HPDE6-E6E7 (cell line): Measurements from ENCODE around the gene TBX3.

Experiments
- DNase-seq: peaks from one replicate; pipeline ENCODE4 v3.0.0; 2011; ENCODE audit warnings: missing footprints; ENCODE audit errors: extremely low spot score

TBX3 gene

DNA sequence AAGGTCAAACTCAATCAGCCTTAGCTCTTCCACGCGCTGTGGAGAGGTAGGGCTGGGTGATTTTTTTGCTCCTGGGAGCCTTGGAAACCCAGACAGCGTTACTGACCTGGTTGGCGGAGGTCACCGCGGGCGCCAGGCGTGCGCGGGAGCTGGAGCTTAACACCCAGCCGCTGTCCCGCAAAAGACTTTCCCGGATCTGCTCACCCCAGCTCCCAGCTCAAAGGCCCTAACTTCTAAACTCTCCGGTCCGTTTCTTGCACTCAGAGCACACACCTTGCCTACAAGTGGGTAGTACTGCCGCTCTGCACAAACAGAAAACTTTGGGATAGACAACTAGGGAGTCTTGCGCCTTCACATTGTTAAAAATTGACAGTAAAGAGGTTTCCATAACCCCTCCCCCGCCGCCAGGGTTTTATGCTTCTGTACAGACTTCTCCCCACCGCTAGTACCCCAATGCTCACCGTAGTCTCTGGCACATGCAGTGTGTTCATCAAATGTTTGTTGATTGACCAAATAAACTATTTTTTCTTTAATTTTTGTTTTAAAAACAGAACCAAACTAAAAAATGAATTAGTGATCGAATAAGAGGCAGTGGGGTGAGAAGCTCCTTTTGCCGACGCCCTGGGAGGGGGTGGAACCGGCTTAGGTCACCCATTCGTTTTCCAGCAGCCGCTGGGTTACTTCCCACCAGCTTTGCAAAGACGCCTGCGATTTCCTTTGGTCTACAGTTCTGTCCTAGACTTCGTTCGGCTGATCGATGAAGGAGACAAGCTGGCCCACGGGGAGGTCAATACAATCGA, 12.7 kb upstream of the TBX3 start:
- DNase-seq = no peak

DNA sequence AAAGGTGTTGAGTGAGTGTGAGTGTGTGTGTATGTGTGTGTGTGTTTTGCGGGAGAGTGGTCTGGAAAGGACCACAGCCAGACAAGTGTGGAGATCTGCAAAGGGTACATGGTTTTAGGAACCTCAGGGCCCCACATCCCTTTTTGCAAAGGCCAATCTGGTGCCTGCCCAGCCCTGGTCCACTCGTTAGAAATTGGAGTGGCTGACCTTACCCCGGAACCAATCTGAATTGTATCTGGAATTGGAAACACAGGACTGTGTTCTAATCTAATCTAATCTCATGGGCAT, 11.3 kb upstream of the TBX3 start:
- DNase-seq = no peak

DNA sequence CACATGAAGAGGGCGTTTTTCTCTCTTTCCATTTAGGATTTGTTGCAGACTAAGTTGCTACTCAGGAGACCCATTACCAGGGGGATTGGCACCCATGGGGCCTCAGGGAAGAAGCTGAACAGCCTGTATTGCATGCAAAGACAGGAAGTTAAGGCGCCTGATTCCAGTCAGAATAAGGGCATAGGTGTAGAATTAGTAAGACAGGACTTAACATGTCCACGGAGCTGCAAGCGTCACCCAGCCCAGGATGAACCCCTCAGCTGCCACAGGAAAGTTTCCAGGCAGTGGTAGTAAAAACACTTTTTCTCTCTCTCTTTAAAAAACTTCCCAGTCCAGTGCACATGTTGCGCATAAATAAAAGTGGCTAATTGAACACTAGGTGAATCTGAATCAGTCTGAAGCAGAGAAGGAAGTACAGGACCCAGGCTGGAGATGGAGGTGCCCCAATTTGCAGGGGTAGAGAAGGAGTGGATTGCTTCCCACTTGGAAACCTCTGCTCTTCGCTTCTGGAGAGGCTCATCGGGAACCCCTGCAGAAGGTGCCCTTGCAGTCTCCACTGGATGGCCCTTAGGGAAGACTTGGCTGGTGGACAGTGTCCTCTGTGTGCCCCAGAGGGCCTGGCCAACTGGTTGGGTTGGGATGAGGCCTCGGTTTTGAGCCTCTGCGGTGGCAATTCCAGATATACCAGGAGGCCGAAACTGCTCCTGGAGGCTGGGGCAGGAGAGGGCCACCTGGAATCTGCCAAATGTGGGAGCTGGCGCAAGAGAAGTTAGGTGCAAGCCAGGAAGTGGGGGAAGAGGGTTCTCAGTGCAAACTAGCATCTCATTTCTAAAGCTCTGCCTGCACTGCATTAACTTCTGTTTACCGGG, 10.7 kb upstream of the TBX3 start:
- DNase-seq = no peak

DNA sequence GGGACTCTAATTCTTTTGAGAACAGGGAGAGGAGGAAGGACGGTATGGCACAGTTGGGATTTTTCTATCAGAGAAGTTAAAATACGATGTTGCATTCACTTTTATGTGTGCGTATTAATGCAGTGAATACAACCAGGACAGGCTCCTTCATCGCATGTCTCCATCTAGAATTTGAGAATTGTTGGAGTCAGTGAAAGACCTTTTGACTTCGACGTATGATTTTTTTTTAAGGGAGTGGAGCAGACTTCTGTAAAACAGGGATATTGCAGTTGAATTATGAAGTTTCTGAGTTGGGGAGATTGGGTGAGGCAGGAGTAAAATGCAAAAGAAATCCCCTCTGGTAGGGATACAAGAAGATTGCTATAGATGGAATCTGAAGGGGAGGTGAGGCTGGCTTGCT, 9.6 kb upstream of the TBX3 start:
- DNase-seq = no peak

DNA sequence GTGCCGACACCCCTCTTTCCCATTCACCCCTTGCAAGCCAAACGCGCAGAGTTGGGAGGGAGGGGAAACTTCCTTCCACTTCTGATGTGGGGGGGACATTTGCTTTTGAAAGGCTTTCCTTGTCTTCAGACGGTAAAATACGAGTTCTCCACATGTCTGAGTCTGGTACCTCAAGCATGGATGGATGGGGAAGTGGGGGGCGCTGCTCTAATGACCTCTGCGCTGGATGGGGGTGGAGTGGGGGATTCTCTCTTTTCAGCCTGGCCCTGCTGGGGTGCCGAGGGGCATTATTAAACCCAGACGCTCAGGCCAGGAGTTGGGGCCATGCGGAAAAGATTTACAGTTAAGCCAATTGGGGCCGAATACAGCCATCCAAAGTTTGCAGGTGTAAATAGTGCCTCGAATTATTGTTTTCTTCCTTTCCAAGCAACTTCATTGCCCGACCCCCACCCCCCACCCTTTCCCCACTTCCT, 9.1 kb upstream of the TBX3 start:
- no peak for DNase-seq

DNA sequence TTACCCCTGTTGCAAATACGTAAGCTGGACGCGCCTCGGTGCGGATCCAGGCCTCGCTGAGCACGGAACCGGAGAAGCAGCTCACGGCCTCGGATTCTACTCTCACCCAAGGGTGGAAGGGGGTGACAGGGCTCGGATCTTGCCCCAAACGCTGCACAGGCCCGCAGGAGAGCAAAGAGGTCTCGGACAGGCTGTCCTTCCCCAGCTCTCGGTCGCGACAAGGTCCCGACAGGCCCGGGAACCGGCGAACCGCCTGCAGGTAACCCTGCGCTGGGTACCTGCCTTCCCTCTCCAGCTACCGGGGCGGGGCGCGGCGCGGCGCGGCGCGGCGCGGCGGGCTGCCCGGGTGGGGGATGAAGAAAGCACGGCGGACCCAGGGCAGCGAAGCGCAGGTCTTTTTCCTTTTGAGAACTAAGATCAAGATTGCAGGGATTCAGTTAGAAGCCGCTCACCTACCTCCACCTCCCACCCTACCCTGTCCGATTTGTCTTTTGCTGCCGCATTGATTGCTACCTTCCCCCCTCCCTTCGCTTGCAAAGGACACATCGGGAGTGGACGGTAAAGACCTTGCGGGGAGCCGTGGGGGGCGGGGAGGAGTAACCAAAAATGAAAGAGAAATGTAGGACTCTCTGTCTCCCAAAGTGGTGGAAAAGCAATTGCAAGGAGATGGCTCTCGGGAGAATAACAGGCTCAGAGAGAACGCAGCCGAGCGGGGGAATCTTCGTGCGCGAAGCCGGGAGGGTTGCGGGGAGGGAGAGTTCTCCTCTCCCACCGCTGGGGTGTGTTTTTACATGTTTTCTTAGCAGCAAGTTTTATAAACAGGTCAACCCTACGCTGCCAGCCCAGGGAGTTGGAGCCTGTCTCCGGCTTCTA, 8.4 kb upstream of the TBX3 start:
- no peak for DNase-seq

DNA sequence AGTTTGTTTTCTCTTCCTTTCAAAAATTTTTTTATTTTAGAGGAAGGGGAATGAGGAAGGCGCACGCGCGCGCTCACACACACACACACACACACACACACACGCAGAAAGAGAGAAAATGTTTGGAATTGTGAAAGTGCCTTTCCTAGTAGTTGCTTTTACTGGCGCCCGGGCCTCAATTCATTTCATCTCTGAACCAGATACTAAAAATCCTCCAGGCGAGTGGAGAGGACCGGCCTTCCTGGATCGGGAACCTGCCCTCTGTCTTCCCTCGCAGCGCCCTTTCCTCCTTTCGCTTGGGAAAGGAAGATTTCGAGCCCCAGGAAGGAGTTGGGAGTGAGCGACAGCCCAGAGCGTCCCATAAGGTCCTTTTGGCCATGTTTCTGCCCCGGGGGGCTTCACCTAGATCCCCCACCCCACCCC, 7.8 kb upstream of the TBX3 start:
- no peak for DNase-seq

DNA sequence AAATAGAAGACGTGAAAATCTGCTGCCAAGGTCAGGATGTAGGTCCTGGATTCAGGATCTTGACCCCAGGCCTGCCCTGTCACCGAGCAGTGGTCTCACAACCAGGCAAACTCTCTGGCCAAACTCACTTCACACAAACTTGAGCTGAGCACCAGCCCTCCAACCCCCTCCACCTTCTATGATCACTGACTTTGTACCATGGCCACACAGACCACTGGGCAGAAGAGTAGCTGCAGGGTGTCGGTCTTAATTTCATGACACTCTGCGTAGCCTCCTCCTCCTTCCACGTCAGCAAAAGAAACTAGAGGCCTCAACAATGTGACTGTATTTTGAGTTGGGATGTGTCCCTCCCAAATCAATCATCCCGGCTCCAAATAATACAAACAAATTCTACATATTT, 7.2 kb upstream of the TBX3 start:
- DNase-seq = no peak

DNA sequence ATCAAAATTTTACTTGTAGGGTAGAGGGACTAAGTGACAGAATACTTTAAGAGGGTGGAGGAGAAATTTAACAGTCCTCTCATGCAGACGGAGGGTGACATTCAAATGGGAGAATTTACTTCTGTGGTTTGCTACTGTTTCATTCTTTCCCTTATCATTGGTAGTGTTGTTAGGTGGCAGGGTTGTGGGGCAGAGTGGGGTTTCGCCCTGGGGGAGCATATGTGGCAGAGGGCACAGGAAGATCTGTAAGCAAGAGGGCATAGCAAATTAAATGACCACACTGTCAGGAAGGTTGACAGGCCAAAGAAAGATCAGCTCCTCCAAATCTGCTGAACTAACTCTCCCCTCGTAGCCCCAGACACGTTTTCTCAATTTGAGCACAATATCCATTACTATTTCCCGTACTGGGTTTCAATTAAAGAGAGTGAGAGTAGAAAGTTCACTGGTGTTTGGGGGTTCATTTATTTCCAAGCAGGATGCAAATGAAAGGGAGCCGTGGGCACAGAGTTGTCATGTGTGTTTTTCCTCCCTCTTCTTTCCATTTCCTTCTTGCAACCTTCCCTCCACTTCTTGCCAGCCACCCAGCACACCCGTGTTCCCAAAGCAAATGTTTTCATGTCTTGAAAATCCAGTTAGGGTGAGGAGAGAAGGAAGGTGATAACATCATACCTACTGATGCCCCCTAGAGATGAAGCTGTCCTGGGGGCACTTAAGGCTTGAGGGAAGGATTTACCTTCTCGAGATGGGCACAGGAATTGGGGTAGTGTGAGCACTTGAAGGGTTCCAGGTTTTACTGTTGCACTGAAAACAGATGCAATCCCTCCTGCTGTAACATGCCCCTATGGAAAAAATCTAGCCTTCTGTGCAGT, 6.5 kb upstream of the TBX3 start:
- DNase-seq = no peak

DNA sequence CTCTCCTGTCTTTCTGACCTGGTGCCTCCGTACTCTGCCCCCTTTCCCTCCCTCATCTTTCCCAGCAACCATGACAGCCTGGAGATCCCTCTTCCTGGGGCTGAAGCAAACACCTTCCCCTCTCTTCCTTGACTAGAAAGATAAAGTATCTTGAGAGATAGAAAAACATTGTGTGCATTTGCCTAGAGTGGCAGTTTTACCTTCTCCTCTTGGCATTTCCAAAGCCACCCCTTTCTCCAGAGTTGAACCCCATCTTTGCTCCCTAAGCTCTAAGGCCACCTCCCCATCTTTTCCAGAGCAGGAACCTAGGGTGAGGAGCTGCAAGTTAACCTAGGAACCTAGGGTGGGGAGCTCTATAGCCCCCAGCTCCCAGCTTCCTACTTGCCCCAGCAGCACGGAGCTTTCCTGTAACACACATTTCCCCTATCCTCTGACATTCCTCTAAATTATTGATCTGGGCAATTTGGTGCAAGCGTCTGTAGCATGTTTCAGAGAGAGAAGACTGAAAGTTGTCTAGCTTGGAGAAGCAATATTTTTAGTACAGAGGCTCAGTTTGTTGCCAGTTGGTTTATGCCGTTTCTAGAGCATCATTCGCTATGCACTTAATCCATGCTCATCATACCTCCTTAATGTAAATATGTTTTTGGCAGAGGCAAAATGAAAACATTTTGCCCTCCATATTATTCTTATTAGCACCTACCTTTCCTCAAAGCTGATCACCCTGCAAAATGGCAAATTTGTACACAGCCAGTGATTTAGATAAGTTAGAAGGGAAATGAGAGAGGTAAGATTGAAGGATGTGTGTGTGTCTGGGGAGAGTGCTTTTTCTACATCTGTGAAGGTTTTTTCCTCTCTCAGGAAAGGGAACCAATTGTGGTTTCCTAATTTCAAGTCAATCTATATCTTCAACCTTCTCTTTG, 5.4 kb upstream of the TBX3 start:
- no peak for DNase-seq

DNA sequence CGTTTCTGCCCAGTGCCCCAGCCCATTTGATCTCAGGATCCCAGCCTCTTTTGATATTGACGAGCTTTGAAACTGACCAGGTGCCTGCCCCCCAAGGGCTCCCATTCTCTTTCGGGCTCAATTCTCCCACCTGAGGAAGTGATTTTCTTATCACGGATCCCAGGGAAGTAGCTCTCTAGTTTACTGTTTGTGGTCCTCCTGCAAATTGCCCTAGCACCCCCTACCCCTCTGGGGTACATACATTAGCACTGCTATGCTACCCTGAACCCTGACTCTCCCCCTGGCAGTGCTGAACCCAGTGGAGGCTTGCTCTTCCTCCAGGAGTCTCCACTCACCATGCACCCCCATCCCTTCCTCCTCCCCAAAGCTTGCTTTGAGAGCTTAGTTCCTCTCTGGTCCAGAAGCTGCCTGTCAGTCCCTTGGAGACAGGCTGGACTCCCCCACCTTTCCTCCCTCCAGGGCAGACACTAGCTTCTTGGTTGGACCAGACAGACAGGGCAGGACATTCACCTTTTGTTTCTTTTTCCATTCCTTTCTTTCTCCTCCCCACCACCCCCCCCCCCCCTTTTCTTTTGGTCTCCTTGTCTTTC, 4.4 kb upstream of the TBX3 start:
- no peak for DNase-seq

DNA sequence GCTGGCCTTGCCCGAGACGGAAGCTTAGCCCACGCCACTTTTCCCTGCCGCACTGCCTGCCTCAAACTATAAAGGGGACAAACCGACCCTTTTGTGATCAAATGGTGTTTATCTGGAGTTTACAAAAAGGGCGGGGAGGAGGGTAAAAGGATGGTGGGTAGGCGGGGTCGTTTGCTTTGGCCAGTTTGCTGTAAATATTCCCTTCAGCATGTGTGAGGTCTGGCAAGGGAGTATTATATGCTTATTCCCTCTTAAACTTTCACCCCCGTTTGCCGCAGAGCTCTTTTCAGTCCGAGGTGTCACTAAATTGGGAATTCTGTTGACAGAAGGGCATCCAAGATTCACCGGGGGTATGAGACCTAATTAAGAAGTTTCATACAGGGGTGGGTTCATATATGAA, 3.8 kb upstream of the TBX3 start:
- DNase-seq = no peak

DNA sequence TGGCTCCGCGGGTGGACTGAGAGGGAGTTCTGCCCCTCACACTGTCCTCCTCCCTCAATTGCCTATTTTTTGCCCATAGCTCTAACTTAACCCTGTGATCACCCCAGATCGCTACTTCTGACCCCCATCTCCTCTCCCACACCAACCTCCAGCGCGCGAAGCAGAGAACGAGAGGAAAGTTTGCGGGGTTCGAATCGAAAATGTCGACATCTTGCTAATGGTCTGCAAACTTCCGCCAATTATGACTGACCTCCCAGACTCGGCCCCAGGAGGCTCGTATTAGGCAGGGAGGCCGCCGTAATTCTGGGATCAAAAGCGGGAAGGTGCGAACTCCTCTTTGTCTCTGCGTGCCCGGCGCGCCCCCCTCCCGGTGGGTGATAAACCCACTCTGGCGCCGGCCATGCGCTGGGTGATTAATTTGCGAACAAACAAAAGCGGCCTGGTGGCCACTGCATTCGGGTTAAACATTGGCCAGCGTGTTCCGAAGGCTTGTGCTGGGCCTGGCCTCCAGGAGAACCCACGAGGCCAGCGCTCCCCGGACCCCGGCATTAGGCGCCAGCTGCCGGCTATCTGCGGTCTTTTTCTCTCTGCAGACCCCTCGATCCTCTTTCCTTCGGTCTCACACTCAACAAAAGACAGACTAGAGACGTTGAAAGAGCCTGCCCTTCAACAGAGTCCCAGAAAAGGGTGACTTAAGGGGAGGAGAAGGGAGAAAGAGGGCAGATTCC, 3.0 kb upstream of the TBX3 start:
- no peak for DNase-seq

DNA sequence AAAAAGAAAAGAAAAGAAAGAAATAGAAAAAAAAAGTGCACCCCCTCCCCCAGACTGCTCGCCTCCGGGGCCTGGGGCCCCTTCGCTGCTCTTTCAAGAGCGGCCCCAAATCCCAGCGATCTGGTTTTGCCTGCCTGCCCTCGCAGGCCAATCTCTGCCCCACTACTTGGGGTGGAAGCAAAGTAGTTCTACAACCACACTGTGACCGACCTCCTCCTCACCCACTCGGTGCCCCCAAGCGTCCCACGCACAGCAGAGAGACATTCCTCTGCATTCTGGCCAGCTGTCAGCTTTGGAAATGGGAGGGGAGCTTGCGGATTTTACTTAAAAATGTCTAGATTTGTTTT, 2.4 kb upstream of the TBX3 start:
- DNase-seq = no peak

DNA sequence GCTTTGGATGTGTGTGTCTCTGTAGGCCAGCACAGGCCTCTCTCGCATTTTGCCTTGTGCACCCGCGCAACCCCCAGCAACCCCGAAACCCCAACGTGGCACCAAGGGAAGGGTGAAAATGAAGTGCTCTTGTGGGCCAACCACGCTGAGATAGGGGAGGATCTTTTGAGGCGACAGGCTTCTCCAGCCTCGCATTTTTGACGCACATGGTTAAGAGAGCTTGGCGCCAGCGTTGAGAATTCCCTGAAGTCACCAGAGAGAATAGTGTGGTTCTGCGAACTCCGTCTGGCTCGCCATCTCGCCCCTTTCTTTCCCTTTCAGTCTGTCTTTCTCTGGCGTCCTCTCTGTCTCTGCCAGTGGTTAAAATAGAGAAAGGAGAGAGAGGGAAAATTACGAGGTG, 1.9 kb upstream of the TBX3 start:
- no peak for DNase-seq

DNA sequence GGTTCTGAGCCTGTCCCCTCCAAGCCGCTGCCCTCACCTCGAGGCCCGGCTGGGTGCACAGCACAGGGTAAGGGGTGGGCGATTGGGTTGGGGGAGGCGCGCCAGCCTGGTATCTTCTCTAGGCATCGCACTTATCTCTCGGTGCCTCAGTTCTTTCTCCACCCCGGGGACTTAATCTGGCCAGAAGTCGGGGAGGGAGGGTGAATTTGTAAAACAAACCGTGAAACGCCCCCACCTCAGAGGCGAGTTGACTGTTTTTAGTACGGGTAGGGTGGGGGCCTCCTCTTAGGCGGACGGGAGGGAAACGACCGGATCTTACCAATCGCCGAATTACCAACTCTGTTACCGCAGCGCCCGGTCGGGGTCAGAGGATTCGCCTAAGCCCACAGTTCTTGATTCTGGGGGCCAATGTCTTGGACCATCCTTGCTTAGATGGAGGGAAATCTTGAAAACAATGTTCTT, 1.4 kb upstream of the TBX3 start:
- no peak for DNase-seq

DNA sequence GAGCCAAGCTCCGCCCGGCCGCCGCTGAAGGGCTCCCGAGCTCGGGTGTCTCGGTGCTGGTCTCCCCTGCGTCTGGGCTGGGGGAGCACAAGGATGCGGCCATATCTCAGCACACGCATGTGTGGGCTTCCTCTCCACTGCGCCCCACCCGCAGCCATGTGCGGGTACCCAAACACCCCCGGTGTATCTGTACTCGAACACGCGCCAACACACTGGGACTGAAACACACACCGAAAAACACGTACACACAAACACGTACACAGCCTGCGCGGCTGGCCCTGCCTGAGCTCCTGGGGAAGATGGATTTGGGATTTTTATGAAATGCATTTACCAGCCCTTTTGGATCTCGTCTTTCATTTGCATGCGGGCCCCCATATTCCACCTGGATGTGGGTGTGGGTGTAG, 897 bp upstream of the TBX3 start:
- no peak for DNase-seq

DNA sequence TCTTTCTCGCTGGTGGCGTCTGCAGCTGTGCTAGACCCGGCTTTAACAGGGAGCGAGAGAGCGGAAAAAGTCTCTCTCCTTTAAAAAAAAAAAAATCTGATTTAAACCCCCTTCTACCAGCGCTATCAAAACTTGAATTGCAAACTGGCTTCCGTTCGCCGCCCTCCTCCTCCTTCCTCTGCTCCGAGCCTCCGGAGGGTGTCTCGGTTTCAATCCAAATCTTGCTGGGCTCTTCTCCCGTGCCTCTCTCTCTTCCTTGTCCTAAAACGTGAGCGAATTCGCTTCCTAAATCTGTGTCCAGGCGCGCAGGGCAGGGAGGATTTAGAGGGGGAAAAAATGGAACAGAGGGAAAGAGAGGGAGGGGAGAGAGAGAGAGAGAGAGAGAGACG, 272 bp downstream of the TBX3 start:
- DNase-seq = no peak
